Subcutaneous adipose tissue (tissue), 4 donors: ENCODE results near the gene PTPRN2. TPM values are rescaled to one million over a fixed set of nuclear protein-coding genes. Genes with fewer than 3 reads are reported as not detected.

ENCODE experiments used
- CTCF ChIP-seq: fragments of 450-650 bp; IDR thresholded peaks from one replicate; pipeline ENCODE4 v1.5.1; 2016; ENCODE audit warnings: low read depth, mild to moderate bottlenecking, control low read depth, antibody characterized with exemption, moderate library complexity
- total RNA-seq, 4 donors: library from RNA; depleted of rRNA; stranded (reverse); fragments of >200 nt; gene quantifications; one replicate each; pipeline ENCODE4 v1.1.0, GENCODE V29; 2016

Gene PTPRN2
- total RNA-seq, 4 donors from 2014 or later: 2.0 to 4.6 (median 3.7) TPM

GRCh38 chr7:158139499-158139898 lies 448.1 kb downstream of the PTPRN2 start:
- TF ChIP-seq CTCF: no peak

GRCh38 chr7:158138329-158138597 lies 449.4 kb downstream of the PTPRN2 start:
- TF ChIP-seq CTCF: no peak

- no peak for TF ChIP-seq CTCF
These were observed 449.9 kb downstream of the PTPRN2 start for GRCh38 chr7:158137516-158138328.

DNA sequence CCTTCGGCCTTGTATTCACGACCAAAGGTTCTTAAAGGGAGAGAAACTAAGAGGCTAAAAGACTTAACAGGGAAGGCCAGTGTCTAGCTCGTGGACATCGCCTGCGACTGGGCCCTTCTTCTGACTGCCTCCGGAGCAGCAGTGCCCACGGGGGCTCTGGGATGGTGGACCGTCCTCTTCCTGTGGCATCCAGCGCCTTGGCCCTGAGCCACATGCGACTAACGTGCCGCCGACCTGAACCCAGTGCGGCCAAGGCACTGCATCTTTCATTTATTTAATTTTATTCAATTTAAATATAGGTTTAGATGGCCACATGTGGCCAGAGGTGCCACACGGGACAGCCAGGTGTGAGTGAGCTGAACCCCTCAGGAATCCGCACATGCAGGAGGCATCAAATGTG lies 451.7 kb downstream of the PTPRN2 start:
- TF ChIP-seq CTCF: no peak

DNA sequence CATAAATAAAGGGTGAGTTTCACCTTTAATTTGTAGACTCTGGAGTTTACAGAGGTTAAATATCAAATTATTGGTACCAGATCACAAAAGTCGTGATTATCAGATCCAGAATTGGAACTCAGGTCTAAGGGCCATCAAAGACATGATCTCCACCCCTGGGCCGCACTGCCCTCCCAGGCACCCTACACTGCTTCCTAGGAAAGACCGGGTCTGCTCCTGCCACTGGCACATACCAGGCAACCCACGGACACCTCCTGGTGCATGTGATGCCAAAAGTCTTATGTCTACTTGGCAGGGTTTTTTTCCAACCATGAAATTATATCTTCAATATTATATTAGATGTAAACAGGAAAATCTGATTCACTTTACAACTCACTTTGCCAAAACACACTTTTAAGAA lies 452.8 kb downstream of the PTPRN2 start:
- no peak for TF ChIP-seq CTCF

DNA sequence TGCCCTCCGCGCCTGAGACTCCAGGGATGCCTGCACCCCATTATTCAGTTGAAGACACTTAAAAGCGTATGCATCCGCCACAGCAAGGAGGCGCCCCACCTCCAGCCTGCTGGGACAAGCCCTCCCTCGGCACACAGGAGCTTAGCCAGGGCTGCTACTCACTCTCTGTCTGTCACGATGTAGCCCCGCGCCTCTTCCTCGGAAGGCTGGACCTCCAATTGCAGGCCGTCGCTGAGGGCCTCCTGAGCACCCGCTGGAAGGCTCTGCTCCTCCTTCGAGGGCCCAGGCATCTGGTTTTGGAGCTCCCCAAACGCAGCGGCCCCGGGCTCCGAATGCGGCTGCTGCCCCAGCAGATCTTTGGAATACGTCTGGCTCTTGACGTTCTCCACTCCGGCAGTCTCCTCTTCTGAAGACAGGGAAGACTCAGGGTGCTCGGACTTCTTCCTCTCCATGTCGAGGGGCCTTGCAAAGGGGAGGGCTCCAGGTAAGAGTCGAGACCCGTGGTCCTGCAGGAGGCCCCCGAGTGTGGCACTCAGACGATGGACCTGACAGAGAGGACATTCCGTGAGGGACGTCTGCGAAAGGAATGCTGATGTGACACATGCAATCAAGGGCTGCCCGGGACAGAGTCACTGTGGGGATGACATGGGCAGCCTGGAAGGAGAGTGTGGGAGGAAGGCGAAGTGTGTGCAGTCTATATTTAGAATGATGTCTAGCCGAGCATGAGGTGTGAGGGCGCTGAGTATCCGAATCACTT lies 453.9 kb downstream of the PTPRN2 start:
- TF ChIP-seq CTCF: no peak

- no peak for TF ChIP-seq CTCF
These were observed 454.6 kb downstream of the PTPRN2 start for GRCh38 chr7:158133057-158133456.
